GM18517 (cell line): Measurements from ENCODE around the gene MYOCOS.
"Not testable (repeated sequence)": the region's sequence is repeated elsewhere in the genome, so short reads cannot be mapped to it uniquely, and the experiment has no call there.

Experiments
- ATAC-seq: cut with Tn5 transposase; IDR thresholded peaks from one replicate; pipeline ENCODE4 v1.9.1; 2021; ENCODE audit warnings: mild to moderate bottlenecking, moderate library complexity; ENCODE audit not compliant: unreplicated experiment

MYOCOS gene

DNA sequence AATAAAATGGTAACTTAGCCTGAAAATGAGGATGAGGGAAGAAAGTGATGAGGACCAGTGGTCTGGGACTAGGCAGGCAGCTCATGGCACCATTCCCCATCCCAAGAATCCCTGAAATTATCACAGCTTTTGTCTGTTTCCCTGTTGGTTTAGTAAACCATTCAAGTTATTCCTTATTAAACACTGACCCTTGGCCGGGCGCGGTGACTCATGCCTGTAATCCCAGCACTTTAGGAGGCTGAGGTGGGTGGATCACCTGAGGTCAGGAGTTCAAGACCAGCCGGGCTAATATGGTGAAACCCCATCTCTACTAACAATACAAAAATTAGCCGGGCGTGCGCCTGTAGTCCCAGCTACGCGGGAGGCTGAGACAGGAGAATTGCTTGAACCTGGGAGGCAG is 34.2 kb downstream of the MYOCOS start:
- ATAC-seq, result not testable (repeated sequence)

DNA sequence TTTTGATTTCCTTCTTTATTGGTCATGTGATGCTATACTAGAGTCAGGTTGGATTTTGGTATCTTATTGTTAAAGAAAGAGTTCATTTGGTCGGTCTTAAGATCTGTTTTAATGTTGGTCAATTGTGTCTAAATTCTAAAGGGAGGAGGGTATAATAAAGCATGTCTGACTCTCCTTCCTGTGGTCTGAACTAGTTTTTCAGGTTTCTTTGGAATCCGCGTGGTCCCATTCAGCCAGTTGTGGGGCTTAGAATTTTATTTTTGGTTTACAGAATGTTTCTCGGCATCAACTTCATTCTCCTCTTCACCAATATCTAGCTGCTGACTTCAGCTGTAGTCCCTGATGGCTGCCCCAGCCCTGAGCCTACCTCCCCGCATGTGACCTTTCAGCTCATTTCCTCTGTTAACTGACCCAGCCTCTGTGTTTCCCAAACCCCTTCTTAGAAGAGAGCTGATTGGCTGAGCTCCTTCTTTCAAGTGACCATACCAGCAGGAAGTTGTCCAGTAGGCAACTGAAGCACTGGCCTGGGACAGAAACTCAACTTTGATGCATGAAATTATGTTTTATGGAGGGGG is 39.1 kb downstream of the MYOCOS start:
- ATAC-seq, result no peak

DNA sequence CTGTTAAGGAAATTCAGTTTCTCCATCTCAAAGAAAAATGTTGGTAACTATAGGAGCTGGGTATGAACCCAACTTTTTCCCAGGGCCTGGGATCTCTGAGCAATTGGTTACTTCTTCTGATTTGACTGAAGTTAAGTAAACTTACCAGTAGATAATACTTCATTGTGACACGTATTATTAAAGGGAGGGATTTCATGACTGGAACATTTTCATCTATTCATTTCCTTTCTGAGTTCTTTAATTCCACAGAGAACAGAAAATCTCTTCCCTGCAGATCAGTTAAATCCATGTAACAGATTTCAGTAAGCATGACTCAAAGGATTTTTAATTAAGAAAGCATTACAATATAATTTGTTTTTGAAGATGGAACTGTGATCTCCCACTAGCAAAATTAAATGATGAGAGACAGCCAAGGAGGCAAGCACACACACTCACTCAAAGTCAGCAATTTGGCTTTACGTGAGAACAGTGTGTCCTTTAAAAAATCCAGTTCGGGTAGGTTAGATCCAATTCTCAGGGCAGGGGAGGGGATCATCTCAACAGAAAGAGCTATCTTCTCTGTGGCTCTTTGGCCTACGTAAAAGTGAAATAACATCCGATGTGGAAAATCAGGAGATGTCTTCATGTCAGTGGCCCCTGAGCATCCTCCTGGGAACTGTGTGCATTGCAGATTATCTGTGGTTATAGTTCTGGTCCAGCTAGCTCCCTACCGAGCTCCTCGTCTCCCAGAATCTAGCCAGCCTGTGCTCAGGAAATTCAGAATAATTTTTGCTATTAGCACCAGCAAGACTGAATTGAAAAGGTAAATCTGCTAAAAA is 41.2 kb downstream of the MYOCOS start:
- ATAC-seq, result no peak

DNA sequence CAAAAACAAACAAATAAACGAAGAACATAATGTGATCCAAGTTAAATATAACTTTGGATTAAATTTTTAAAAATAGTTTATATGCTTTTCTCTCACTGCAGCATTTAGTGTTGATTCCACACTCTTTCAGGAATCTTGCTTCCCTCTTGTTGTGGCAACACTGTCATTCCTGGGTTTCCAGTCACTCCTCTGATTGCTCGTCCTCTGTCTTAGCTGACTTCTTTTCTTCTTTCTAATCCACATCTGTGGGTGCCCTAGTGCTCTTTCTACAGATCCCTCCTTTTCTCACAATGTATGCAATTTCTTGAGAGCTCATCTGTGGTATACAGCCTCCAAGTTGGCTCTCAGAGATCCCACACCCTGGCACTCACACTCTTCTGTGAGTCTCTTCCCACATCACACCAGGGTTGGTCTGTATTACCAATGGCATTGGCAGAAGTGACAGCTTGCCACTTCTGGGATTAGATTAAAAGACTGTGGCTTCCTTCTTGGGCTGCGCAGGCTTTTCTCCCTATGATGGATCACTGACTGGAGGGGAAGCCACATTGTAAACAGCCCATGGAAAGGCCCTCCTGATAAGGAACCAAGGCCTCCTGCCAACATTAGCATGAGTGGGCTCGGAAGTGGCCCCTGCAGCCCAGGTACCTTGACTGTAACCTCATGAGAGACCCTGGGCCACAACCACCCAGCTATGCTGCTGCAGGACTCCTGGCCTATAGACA is 42.0 kb downstream of the MYOCOS start:
- ATAC-seq, result no peak

DNA sequence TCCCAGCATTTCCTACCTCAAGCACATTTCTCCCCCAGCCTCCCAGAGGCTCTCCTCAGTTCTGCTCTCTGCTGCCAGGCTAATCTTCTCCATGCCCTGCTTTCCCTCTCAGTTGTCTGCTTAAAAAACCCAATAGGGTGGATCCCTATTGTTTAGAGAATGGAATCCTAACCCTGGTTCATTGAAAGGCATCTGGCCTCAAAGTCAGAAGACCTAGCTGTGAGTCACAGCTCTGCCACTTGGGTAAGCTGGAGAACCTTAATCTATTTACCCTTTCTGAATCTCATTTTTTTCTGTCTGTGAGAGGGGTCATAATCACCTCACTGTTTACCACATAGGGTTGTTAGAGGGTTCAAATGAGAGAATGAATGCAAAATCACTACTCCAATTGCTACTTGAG is 42.9 kb downstream of the MYOCOS start:
- ATAC-seq, result no peak

DNA sequence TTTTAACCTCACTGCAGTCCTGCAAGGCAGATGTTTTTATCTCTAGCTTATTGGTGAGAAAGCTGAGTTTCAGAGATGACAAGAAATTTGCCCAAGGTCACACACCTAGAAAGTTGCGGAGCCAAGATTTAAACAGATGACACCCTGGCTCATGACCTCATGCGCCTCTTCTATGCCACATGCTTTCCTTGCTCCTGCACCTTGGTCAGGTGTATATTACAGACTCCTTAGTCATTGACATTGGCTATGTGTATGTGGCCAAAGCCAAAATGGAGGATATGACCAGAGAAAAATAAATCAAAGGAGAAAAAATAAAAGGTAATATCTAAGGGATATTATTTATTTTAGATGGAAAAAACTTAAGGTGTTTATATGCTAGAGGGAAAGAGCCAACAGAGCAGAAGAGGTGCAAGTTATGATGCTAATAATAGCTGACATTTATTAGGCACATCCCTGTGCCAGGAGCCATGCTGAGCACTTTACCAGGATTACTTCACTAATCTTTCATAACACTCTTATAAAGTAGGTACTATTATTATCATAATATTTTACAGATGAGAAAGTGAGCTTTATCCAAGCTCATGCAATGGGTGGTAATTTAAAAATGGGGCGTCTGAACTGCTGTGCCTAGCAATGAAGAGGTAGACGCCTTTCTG is 44.2 kb downstream of the MYOCOS start:
- no peak for ATAC-seq

DNA sequence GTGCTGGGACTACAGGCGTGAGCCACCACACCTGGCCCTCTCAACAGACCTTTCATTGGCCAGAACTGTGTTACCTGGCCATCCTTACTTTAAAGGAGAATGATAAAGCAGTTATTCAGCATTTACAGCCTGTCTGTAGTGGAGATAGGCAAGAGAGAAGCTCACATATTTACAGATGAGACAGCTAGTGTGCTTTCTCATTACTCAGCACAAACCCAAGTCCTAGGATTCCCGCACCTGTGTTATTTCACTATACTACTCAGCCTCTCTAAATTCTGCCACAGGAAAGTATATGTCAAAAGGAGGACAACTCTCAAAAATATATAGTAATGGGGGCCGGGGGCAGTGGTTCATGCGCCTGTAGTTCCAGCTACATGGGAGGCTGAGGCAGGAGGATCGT is 46.3 kb downstream of the MYOCOS start:
- ATAC-seq, result no peak

DNA sequence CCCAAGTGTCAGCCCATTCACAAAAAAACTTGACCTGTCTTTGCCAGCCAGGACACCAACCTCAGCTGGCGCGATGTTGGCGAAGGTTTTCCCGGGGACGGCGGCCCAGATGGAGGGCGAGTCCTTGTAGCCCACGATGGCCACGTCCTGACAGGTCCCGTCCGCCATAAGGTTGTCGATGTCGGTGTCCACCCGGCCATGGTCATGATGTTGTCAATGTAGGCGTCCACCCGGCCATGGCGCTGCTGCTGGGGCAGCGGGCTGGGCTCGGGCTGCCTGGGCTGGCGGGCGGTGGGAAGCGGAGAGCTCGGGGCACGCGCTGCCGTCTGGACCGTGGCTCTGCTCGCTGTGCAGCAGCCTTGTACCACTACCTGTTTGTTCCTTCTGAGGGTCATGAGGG is 48.7 kb downstream of the MYOCOS start:
- ATAC-seq, result no peak

DNA sequence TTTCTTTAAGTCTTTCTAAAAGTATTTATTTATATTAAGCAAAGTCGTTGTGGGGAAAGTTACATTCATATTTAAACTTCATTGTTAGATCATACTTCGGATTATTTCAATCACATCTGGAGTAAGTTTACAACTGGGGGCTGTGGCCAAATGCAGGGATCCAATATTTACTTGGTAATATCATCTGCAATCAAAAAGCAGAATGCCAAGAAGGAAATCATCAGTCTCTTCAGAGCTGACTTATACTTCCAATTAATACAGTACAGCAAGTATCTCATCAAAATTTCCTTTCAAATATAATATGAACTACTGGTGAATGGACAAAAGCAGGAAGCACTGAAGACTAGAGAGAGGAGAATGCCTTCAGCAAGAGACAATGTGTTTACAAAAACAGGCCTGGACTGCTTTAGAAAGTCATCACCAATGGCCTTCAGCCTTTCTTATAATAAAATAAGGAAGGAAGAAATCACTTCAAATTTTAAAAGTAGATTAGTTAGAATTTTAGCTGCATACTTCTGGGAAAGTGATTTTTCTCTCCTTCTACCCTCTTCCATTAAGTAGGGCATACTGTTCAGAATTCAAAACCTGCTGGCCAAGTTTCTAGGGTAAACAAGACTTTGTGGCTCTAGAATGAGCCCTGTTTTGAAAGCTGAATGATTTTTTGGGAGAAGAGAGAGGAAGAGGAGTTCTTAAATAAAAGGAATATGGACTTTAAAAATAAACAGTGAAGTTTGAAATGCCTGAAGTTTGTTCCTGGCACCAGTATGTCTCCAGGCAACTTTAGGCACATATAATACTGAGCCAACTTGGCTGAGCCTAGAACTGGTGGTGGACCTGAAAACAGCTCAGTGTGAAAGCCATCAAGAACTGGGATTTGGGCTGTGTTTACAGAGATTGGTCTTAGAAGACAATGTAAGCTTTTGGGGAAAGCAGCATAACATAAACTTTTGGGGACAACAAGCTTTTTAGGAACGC is 52.7 kb downstream of the MYOCOS start:
- no peak for ATAC-seq
